Thyroid gland (tissue), 4 donors: Measurements from ENCODE around the gene GNG12. TPM values are rescaled to one million over a fixed set of nuclear protein-coding genes. Genes with fewer than 3 reads are reported as not detected.

Source experiments
- DNase-seq, 2 donors: peaks; one replicate each; pipeline ENCODE4 v3.0.0-alpha.2; 2019
- H3K27ac ChIP-seq, 3 donors: fragments of 200-600 bp; sonication (generic); 1 replicate in 2 of 3; 2 replicates in 1 of 3; pipeline ENCODE4 v1.5.1; 2016 to 2019; ENCODE audit warnings: mild to moderate bottlenecking in 1 of 3, moderate library complexity in 1 of 3
- H3K27me3 ChIP-seq: fragments of 200-600 bp; sonication (generic); one replicate; pipeline ENCODE4 v1.5.1; 2019
- H3K36me3 ChIP-seq, 2 donors: fragments of 200-600 bp; sonication (generic); one replicate each; pipeline ENCODE4 v1.5.1; 2016 to 2019
- H3K4me1 ChIP-seq, 2 donors: fragments of 200-600 bp; sonication (generic); one replicate each; pipeline ENCODE4 v1.5.1; 2017 to 2019
- H3K4me3 ChIP-seq, 3 donors: fragments of 200-600 bp; sonication (generic); replicated peaks in 1 of 3; 1 replicate in 2 of 3; 2 replicates in 1 of 3; pipeline ENCODE4 v1.5.1; 2016; ENCODE audit warnings: mild to moderate bottlenecking in 1 of 3
- H3K9me3 ChIP-seq: fragments of 200-600 bp; sonication (generic); one replicate; pipeline ENCODE4 v1.5.1; 2017
- CTCF ChIP-seq, 6 experiments: fragments of 200-600 bp in 3 of 6; fragments of 450-650 bp in 3 of 6; sonication (generic) in 3 of 6; IDR thresholded peaks; one replicate each; pipeline ENCODE4 v1.5.1; 2016 to 2019; ENCODE audit warnings: antibody characterized with exemption in 6 of 6, mild to moderate bottlenecking in 2 of 6, inconsistent platforms in 1 of 6, moderate library complexity in 1 of 6
- POLR2A ChIP-seq, 2 donors: fragments of 450-650 bp; IDR thresholded peaks; one replicate each; pipeline ENCODE4 v1.6.1; 2017; ENCODE audit warnings: antibody characterized with exemption in 2 of 2, mild to moderate bottlenecking in 2 of 2, moderate library complexity in 1 of 2
- WGBS, 2 donors: methylation state at CpG; one replicate each; pipeline ENCODE4 v1.1.5; 2017; 5-methylcytosine and 5-hydroxymethylcytosine counted together
- intact Hi-C: fragments of 100-400 bp; cut with DNase I; formaldehyde crosslinking; loops from one replicate; pipeline ENCODE4 v1.15.1; 2023
- total RNA-seq, 4 donors: library from RNA; depleted of rRNA; stranded (reverse); fragments of >200 nt; gene quantifications; one replicate each; pipeline ENCODE4 v1.2.3, GENCODE V29; 2016

The GNG12 gene
- total RNA-seq, 4 donors from 2014 or later, result 100 to 155 (median 127) TPM

DNA sequence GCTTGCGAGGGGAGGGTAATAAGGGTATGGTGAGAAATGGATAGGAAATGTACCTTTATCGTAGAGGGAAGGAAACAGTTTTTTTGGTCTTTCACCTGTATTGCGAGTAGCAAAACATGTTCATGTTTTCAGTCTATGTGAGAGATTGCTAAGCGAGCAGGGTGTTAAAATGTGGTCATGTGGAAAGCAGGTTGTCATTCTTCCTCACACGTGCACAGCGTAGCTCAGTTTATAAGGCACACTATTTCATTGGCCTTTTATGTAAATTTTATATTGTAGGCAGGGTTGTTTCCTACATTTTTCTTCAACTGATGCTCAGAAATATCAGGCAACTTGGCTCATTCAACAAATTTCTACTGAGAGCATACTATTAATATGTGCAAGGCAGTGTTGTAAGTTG is 18.5 kb upstream of the GNG12 start:
- intact Hi-C loops, result loop anchor here (10.0 kb wide), 1 partner anchor 263 kb away; no protein-coding TSS in a partner anchor
- Histone ChIP-seq H3K27me3 (no peaks in the 10 kb centered on the region), H3K36me3 (no peaks in the 10 kb centered on the region), H3K4me1 (peaks cover 5 to 10% of the 10 kb centered on the region in 2 donors), H3K9me3 (no peaks in the 10 kb centered on the region), H3K4me3 (no peak overlapping the region), H3K27ac (no peak overlapping the region)
- WGBS, 2 donors, result 93 to 95% methylated on average over 6 of the region's 6 CpGs
- no peak for TF ChIP-seq CTCF (IDR thresholded peaks at IDR 0.05)
- no peak for TF ChIP-seq POLR2A (IDR thresholded peaks at IDR 0.05)
- DNase-seq, result no peak

GRCh38 chr1:67850611-67851075 is 17.4 kb upstream of the GNG12 start:
- H3K9me3 ChIP-seq, result no peaks in the 10 kb centered on the region
- peaks cover 5 to 10% of the 10 kb centered on the region in 2 donors for H3K4me1 ChIP-seq
- no peaks in the 10 kb centered on the region for H3K27me3 ChIP-seq
- no peaks in the 10 kb centered on the region for H3K36me3 ChIP-seq
- no peak overlapping the region for H3K4me3 ChIP-seq
- 73 to 91% methylated on average over 1 of the region's 1 CpG for WGBS, 2 donors
- H3K27ac ChIP-seq, result peak overlapping the region in 1 of 3 donors; percentile 25
- intact Hi-C loops, result loop anchor here (10.0 kb wide), 1 partner anchor 264 kb away; no protein-coding TSS in a partner anchor
- DNase-seq, result peak; percentile 91 to 94
- TF ChIP-seq CTCF (IDR thresholded peaks at IDR 0.05), result no peak
- TF ChIP-seq POLR2A (IDR thresholded peaks at IDR 0.05), result no peak

- H3K27me3 ChIP-seq, result no peaks in the 10 kb centered on the region
- no peak overlapping the region for H3K4me3 ChIP-seq
- intact Hi-C loops, result loop anchor here (10.0 kb wide), 1 partner anchor 265 kb away; no protein-coding TSS in a partner anchor
- H3K4me1 ChIP-seq, result peaks cover 5 to 10% of the 10 kb centered on the region in 2 donors
- peak in 1 of 2 donors; percentile 20 for DNase-seq
- no peaks in the 10 kb centered on the region for H3K9me3 ChIP-seq
- TF ChIP-seq POLR2A (IDR thresholded peaks at IDR 0.05), result no peak
- peak; percentile 31 to 59 (median 55) for TF ChIP-seq CTCF (IDR thresholded peaks at IDR 0.05)
- H3K36me3 ChIP-seq, result no peaks in the 10 kb centered on the region
- peak overlapping the region in 1 of 3 donors; percentile 25 for H3K27ac ChIP-seq
Observed at GRCh38 chr1:67850151-67850551, 16.9 kb upstream of the GNG12 start.

DNA sequence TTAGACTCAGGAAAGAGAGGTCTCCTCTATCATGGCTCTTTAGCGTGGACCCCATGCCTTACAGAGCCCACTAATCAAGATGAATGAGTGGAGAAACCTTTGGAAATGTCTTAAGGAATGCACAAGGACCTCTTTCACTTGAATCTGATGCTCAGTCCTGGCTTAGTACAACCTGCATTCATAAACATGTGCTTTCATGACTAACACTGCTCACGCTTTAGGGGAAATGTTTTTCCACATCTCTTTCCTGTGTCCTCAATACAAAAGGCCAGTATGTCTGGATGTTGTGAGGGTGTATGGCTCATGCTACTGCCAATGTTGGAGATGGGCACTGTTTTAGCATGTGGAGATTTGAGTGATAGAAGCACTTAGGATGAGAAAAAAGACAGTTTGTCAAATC is 14.2 kb upstream of the GNG12 start:
- Histone ChIP-seq H3K4me3 (no peak overlapping the region), H3K36me3 (no peaks in the 10 kb centered on the region), H3K9me3 (no peaks in the 10 kb centered on the region), H3K27ac (no peak overlapping the region), H3K27me3 (no peaks in the 10 kb centered on the region), H3K4me1 (peaks cover 5 to 10% of the 10 kb centered on the region in 2 donors)
- intact Hi-C loops, result no loop called here
- 81 to 85% methylated on average over 2 of the region's 2 CpGs for WGBS, 2 donors
- no peak for DNase-seq
- TF ChIP-seq POLR2A (IDR thresholded peaks at IDR 0.05) (no peak), CTCF (IDR thresholded peaks at IDR 0.05) (no peak)

GRCh38 chr1:67846538-67846937 is 13.3 kb upstream of the GNG12 start:
- intact Hi-C loops, result no loop called here
- H3K27ac ChIP-seq, result no peak overlapping the region
- DNase-seq, result no peak

More at GRCh38 chr1:67846538-67846937, 13.3 kb upstream of the GNG12 start:
- 93 to 97% methylated on average over 1 of the region's 1 CpG for WGBS, 2 donors
- Histone ChIP-seq H3K4me1 (peaks cover 5 to 10% of the 10 kb centered on the region in 2 donors), H3K36me3 (no peaks in the 10 kb centered on the region), H3K27me3 (no peaks in the 10 kb centered on the region), H3K9me3 (no peaks in the 10 kb centered on the region), H3K4me3 (no peak overlapping the region)
- TF ChIP-seq CTCF (IDR thresholded peaks at IDR 0.05), result no peak
- no peak for TF ChIP-seq POLR2A (IDR thresholded peaks at IDR 0.05)
